HEK293 (cell line): ENCODE data around the gene CAMK2D.

Source experiments
- CTCF ChIA-PET: fragments of 350-600 bp; formaldehyde crosslinking; extraction: SDS; loops from one replicate; lab custom pipeline; 2021; ENCODE audit warnings: antibody characterized with exemption; lab: Yijun Ruan, JAX
- POLR2A ChIA-PET: fragments of 300-600 bp; formaldehyde crosslinking; extraction: SDS; loops from one replicate; lab custom pipeline; 2020; ENCODE audit warnings: antibody characterized with exemption, inconsistent platforms; lab: Yijun Ruan, JAX
- H3K27ac ChIP-seq: fragments of 200-500 bp; sonication (Bioruptor generic); 2 replicates; pipeline ENCODE4 v1.5.1; 2014; ENCODE audit warnings: low read depth, low read length, control low read depth, inconsistent platforms; ENCODE audit errors: extremely low read depth
- H3K36me3 ChIP-seq, 2 experiments: fragments of 200-500 bp in 1 of 2; sonication (Bioruptor generic) in 1 of 2; 1 replicate in 1 of 2; 2 replicates in 1 of 2; pipeline ENCODE4 v1.5.1; 2014 to 2017; ENCODE audit warnings: inconsistent platforms in 2 of 2, low read length in 2 of 2; ENCODE audit not compliant: control insufficient read depth in 2 of 2, insufficient read depth in 1 of 2
- H3K4me1 ChIP-seq: fragments of 200-500 bp; sonication (Bioruptor generic); 2 replicates; pipeline ENCODE4 v1.5.1; 2014; ENCODE audit warnings: mild to moderate bottlenecking, low read length, inconsistent platforms; ENCODE audit not compliant: control insufficient read depth, insufficient read depth
- H3K4me3 ChIP-seq: 2 replicates; pipeline ENCODE4 v1.5.1; 2011; ENCODE audit warnings: low read depth, mild to moderate bottlenecking, control low read depth, low read length, moderate library complexity
- H3K9me3 ChIP-seq: fragments of 200-500 bp; sonication (Bioruptor generic); 2 replicates; pipeline ENCODE4 v1.5.1; 2014; ENCODE audit warnings: low read depth, low read length, inconsistent platforms; ENCODE audit not compliant: control insufficient read depth, insufficient read depth
- ATF2 ChIP-seq: fragments of 450-650 bp; formaldehyde crosslinking; IDR thresholded peaks from 2 replicates; pipeline ENCODE4 v1.5.1; 2016; ENCODE audit warnings: missing biosample characterization, missing genetic modification characterization, low read depth
- EGR2 ChIP-seq: fragments of 450-650 bp; formaldehyde crosslinking; IDR thresholded peaks from 2 replicates; pipeline ENCODE4 v1.5.1; 2016; ENCODE audit warnings: low read depth, missing biosample characterization, missing genetic modification characterization
- HOXA7 ChIP-seq: sonication (generic); formaldehyde crosslinking; IDR thresholded peaks from 2 replicates; pipeline ENCODE4 v1.8.1; 2022; ENCODE audit warnings: missing genetic modification reagents, borderline replicate concordance
- MYNN ChIP-seq: fragments of 450-650 bp; formaldehyde crosslinking; IDR thresholded peaks from 2 replicates; pipeline ENCODE4 v1.5.1; 2016; ENCODE audit warnings: missing biosample characterization, missing genetic modification characterization, borderline replicate concordance
- OVOL3 ChIP-seq: fragments of 450-650 bp; formaldehyde crosslinking; IDR thresholded peaks from 2 replicates; pipeline ENCODE4 v1.5.1; 2016; ENCODE audit warnings: missing biosample characterization, missing genetic modification characterization
- PRDM1 ChIP-seq: fragments of 450-650 bp; formaldehyde crosslinking; IDR thresholded peaks from 2 replicates; pipeline ENCODE4; 2016; ENCODE audit warnings: missing biosample characterization, missing genetic modification characterization
- PRDM2 ChIP-seq: fragments of 450-650 bp; formaldehyde crosslinking; IDR thresholded peaks from 2 replicates; pipeline ENCODE4 v1.5.1; 2016; ENCODE audit warnings: missing biosample characterization, missing genetic modification characterization, borderline replicate concordance
- RBAK ChIP-seq: fragments of 450-650 bp; formaldehyde crosslinking; IDR thresholded peaks from 2 replicates; pipeline ENCODE4 v1.5.1; 2016; ENCODE audit warnings: missing biosample characterization, missing genetic modification characterization
- SETDB1 ChIP-seq: IDR thresholded peaks from one replicate; pipeline ENCODE4 v1.6.1; 2017; ENCODE audit warnings: mild to moderate bottlenecking, low read length, moderate library complexity, mixed read lengths; ENCODE audit not compliant: insufficient read length
- ZBTB17 ChIP-seq: fragments of 450-650 bp; formaldehyde crosslinking; IDR thresholded peaks from 2 replicates; pipeline ENCODE4 v1.5.1; 2016; ENCODE audit warnings: missing biosample characterization, missing genetic modification characterization
- ZFP41 ChIP-seq: fragments of 450-650 bp; formaldehyde crosslinking; IDR thresholded peaks from 2 replicates; pipeline ENCODE4 v1.5.1; 2016; ENCODE audit warnings: missing biosample characterization, missing genetic modification characterization, borderline replicate concordance
- ZNF133 ChIP-seq: fragments of 450-650 bp; formaldehyde crosslinking; IDR thresholded peaks from 2 replicates; pipeline ENCODE4 v1.5.1; 2016; ENCODE audit warnings: missing biosample characterization, missing genetic modification characterization
- ZNF16 ChIP-seq: fragments of 450-650 bp; formaldehyde crosslinking; IDR thresholded peaks from 2 replicates; pipeline ENCODE4 v1.5.1; 2016; ENCODE audit warnings: low read depth, missing biosample characterization, missing genetic modification characterization
- ZNF174 ChIP-seq: fragments of 450-650 bp; formaldehyde crosslinking; IDR thresholded peaks from 2 replicates; pipeline ENCODE4 v1.5.0; 2017; ENCODE audit warnings: missing biosample characterization, mild to moderate bottlenecking, missing genetic modification characterization
- ZNF311 ChIP-seq: fragments of 450-650 bp; formaldehyde crosslinking; IDR thresholded peaks from 2 replicates; pipeline ENCODE4 v1.5.1; 2017; ENCODE audit warnings: missing biosample characterization, missing genetic modification characterization, borderline replicate concordance
- ZNF366 ChIP-seq: fragments of 450-650 bp; formaldehyde crosslinking; conservative IDR thresholded peaks from 2 replicates; pipeline ENCODE4 v1.5.1; 2016; ENCODE audit warnings: missing biosample characterization, missing genetic modification characterization
- ZNF391 ChIP-seq: fragments of 450-650 bp; formaldehyde crosslinking; IDR thresholded peaks from 2 replicates; pipeline ENCODE4 v1.5.1; 2016; ENCODE audit warnings: low read depth, missing biosample characterization, missing genetic modification characterization, borderline replicate concordance
- ZNF473 ChIP-seq: fragments of 450-650 bp; formaldehyde crosslinking; IDR thresholded peaks from 2 replicates; pipeline ENCODE4 v1.5.1; 2017; ENCODE audit warnings: missing biosample characterization, missing genetic modification characterization
- ZNF488 ChIP-seq: fragments of 450-650 bp; formaldehyde crosslinking; IDR thresholded peaks from 2 replicates; pipeline ENCODE4 v1.5.1; 2016; ENCODE audit warnings: missing biosample characterization, missing genetic modification characterization
- ZNF501 ChIP-seq: fragments of 450-650 bp; formaldehyde crosslinking; IDR thresholded peaks from 2 replicates; pipeline ENCODE4 v1.5.1; 2016; ENCODE audit warnings: missing biosample characterization, missing genetic modification characterization
- ZNF530 ChIP-seq: fragments of 450-650 bp; formaldehyde crosslinking; IDR thresholded peaks from 2 replicates; pipeline ENCODE4 v1.5.1; 2016; ENCODE audit warnings: low read depth, missing biosample characterization, missing genetic modification characterization
- ZNF785 ChIP-seq: fragments of 450-650 bp; formaldehyde crosslinking; IDR thresholded peaks from 2 replicates; pipeline ENCODE4 v1.5.1; 2016; ENCODE audit warnings: missing biosample characterization, missing genetic modification characterization
- ZNF792 ChIP-seq: fragments of 450-650 bp; formaldehyde crosslinking; IDR thresholded peaks from 2 replicates; pipeline ENCODE4 v1.5.1; 2016; ENCODE audit warnings: missing biosample characterization, missing genetic modification characterization
- TF ChIP-seq, protein P1 (sequence below): fragments of 450-650 bp; formaldehyde crosslinking; IDR thresholded peaks from 2 replicates; pipeline ENCODE4 v1.5.1; 2017; ENCODE audit warnings: missing biosample characterization, missing genetic modification characterization

The CAMK2D gene

GRCh38 chr4:113447769-113448168 is 313.8 kb downstream of the CAMK2D start:
- Histone ChIP-seq H3K9me3 (no peaks in the 10 kb centered on the region), H3K4me3 (no peak overlapping the region), H3K36me3 (no peaks in the 10 kb centered on the region), H3K4me1 (no peaks in the 10 kb centered on the region), H3K27ac (no peak overlapping the region)
- ChIA-PET CTCF (no interaction called here), POLR2A (no interaction called here)
- TF ChIP-seq ZNF16 (tag by site-specific recombination) (no peak), PRDM1 (tag by site-specific recombination) (0 out of 2 replicates have a peak, but pooled peaks have one; percentile 27)
- TF ChIP-seq, all 188 proteins: peak for 1

DNA sequence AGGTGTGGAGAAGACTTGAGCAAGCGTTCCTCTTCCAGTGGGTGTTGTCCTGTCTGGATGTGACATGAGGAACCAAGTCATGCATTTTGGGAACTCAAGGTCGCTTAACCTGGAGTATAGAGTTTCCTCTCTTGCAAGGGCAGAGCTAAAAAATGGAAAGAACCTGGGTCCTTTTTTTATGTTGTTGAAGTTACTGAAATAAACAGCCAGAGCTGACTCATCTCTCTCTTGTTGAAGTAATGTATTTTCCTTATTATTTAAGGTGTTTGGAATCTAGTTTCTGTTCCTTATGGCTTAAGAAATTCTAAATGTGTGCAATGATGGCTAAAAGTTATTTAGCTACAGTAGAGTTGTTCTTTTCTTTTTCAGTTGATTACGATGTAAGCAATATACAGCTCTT is 314.5 kb downstream of the CAMK2D start:
- CTCF ChIA-PET, result no interaction called here
- POLR2A ChIA-PET, result no interaction called here
- no peaks in the 10 kb centered on the region for H3K4me1 ChIP-seq
- no peak overlapping the region for H3K4me3 ChIP-seq
- H3K36me3 ChIP-seq, result no peaks in the 10 kb centered on the region
- TF ChIP-seq MYNN (no peak), RBAK (tag by site-specific recombination) (no peak), ZNF792 (tag by site-specific recombination) (no peak), OVOL3 (tag by site-specific recombination) (no peak), ZNF174 (tag by site-specific recombination) (no peak), ZNF391 (tag by site-specific recombination) (no peak), ZNF488 (no peak), ZNF366 (tag by site-specific recombination) (no peak), ZNF501 (tag by site-specific recombination) (no peak), HOXA7 (CRISPR knock-in tag) (no peak), ZNF133 (no peak), ATF2 (tag by site-specific recombination) (no peak), ZNF473 (tag by site-specific recombination) (no peak), SETDB1 (no peak), ZNF530 (tag by site-specific recombination) (no peak), ZFP41 (no peak), ZBTB17 (tag by site-specific recombination) (no peak)
- TF ChIP-seq, protein P1, sequence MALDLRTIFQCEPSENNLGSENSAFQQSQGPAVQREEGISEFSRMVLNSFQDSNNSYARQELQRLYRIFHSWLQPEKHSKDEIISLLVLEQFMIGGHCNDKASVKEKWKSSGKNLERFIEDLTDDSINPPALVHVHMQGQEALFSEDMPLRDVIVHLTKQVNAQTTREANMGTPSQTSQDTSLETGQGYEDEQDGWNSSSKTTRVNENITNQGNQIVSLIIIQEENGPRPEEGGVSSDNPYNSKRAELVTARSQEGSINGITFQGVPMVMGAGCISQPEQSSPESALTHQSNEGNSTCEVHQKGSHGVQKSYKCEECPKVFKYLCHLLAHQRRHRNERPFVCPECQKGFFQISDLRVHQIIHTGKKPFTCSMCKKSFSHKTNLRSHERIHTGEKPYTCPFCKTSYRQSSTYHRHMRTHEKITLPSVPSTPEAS (tag by site-specific recombination), result no peak
- no peak overlapping the region for H3K27ac ChIP-seq
- no peaks in the 10 kb centered on the region for H3K9me3 ChIP-seq

- Histone ChIP-seq H3K27ac (no peak overlapping the region), H3K4me1 (no peaks in the 10 kb centered on the region), H3K36me3 (no peaks in the 10 kb centered on the region), H3K9me3 (no peaks in the 10 kb centered on the region), H3K4me3 (no peak overlapping the region)
- ChIA-PET POLR2A (no interaction called here), CTCF (interaction anchor here (0.5 kb wide), 1 partner anchor 558 kb away, joined by 3 read pairs; no protein-coding TSS in a partner anchor)
- no peak for TF ChIP-seq ZNF785
- TF ChIP-seq ZNF311, result no peak
- no peak for TF ChIP-seq PRDM2 (tag by site-specific recombination)
- peak; percentile 68 for TF ChIP-seq EGR2 (tag by site-specific recombination)
These were observed 315.5 kb downstream of the CAMK2D start for GRCh38 chr4:113446019-113446418.
